HK-2 (cell line): ENCODE data around the gene RTN3.
"Not testable (repeated sequence)": the region's sequence is repeated elsewhere in the genome, so short reads cannot be mapped to it uniquely, and the experiment has no call there.

Experiments
- DNase-seq: peaks from one replicate; pipeline ENCODE4 v3.0.0-alpha.2; 2018; ENCODE audit not compliant: unreplicated experiment

RTN3 gene

DNA sequence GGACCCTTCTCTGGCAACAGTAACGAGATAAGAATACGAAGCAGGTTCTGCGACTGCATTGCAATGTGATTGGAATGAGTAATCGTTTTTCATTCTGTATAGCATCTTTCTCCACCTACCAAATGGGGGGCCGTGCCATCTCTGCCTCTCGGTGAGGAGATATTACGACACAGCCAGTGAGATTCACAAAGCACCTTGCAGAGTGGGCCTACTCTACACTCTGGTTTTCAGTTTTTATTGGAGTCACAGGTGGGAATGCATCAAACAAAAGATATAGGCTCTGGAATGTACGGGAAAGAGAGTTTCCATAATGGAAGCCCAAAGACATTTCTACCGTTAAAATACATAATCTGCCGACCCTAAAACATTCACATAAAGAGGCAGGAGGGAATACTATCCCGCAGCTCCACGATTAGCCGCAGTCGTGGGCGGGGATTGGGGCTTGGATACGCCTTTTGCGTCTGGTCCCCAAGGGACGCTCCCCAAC, 423 bp upstream of the RTN3 start:
- DNase-seq: peak; percentile 16

DNA sequence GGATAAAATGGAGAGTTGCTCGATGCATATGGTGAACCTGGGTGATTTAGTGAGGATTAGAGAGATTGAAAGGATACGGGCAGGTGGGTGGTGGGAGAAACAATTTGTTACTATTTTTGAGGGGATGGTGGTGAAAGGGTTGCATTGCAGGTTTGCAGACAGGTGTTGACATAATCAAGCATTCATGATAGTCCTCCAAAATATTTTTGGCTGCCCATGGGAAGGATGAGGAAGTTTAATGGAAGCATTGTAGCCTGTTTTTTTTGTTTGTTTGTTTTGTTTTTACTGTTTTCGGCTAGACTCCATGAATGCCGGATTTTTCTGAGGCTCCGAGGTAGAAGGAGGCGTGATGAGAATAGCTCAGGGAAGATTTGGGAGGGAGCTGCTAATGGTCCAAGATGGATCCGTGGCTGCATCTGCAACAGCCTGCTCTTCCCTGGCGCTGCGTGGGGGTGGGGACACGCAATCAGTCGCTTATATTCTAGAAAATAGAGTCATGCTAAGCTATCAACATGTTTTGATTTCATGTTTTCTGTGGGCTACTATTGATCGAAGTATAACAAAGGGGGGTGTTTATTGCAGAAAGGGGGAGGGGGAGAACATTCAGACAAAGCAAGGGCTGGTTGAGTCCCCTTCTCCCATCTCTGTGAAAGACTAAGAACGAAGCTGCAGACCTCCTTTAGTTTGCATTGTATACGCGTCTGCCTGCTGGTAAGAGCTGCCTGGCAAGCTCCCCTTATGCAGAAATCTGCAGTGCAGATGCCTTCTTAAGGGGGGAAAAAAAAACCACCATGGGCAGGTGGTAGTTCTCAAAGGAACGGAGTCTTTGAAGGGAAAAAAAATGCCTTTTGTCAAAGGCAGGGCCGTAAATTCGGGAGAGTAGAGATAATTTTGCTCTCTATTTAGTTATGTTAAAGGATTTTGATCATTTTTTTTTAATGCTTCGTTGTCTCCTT, 1.0 kb downstream of the RTN3 start:
- DNase-seq: no peak

- no peak for DNase-seq
Measured at GRCh38 chr11:63683133-63683991, 2.1 kb downstream of the RTN3 start.

DNA sequence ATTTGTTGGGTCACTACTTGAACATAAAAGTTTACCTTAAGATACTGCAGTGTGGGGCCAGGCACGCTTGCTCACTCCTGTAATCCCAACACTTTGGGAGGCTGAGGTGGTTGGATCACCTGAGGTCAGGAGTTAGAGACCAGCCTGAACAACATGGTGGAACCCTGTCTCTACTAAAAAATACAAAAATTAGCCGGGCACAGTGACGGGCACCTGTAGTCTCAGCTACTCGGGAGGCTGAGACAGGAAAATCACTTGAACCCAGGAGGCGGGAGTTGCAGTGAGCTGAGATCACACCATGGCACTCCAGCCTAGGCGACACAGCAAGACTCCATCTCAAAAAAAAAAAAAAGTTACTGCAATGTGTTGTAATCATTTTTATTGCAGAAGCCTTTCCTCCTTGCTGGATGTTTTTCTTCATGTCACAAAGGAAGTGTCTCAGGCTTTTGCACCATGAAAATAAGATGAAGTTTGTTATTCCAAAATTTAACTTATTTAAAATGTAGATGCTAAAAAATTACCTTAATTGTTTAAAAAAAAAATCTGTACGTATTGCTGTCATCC, 3.9 kb downstream of the RTN3 start:
- not testable (repeated sequence) for DNase-seq

- DNase-seq: no peak
Measured at GRCh38 chr11:63686926-63687325, 5.6 kb downstream of the RTN3 start.

DNA sequence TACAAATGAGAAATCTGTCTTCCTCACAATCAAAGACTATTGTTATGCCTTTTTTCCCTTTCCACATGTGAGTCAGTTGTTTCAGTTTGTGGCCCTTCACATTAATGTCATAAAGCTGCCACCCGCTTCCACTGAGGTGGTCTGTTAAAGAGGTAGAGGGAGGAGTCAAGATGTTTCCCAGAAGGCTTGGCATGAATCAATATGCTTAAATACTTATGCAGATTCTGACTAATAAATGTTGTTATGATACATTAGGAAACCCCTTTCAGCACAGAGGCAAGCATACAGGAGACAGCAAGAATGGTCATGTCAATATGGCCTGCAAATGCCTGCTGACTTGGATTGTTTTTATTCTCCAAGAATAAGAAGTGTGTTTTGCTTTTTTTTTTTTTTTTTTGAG, 6.5 kb downstream of the RTN3 start:
- no peak for DNase-seq

DNA sequence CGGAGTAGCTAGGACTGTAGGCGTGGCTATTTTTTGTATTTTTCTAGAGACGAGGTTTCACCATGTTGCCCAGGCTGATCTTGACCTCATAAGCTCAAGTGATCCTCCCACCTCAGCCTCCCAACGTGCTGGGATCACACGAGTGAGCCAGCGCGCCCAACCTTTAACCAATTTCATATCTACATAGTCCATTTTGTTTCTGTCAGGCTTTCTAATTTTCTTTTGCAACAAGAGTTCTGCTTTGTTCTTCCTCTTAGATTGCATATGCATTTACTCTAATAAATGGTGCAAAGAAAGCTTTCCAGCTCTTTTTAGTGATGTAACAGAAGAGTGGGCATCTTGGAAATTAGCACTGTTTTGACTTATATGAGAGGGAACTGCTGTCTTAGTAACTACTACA, 13.3 kb downstream of the RTN3 start:
- DNase-seq: no peak

- no peak for DNase-seq
Measured at GRCh38 chr11:63698976-63699733, 17.9 kb downstream of the RTN3 start.

GRCh38 chr11:63699896-63700295, 18.6 kb downstream of the RTN3 start:
- DNase-seq: no peak

DNA sequence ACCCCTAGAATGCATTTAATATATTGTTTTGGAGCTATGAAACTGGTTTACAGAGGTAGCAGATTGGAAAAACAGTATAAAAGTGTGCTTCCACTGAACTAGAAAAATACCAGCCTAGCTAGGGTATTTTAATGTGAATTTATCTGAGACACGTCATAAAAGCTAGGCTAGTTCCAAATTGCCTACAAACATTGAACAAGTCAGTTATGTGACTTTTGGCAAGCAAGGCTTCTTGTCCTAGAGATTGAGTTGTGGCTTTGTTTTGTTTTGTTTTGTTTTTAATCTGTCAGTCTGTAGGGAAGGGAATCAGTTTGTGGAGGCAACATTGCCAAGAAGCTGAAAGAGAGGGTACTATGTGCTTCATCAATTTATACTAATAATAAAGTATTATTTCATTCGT, 24.2 kb downstream of the RTN3 start:
- DNase-seq: no peak

- DNase-seq: no peak
Measured at GRCh38 chr11:63708764-63709163, 27.5 kb downstream of the RTN3 start.

- DNase-seq: no peak
Measured at GRCh38 chr11:63709336-63709884, 28.1 kb downstream of the RTN3 start.

- DNase-seq: no peak
Measured at GRCh38 chr11:63710476-63711217, 29.3 kb downstream of the RTN3 start.

- no peak for DNase-seq
Measured at GRCh38 chr11:63711838-63712237, 30.5 kb downstream of the RTN3 start.

DNA sequence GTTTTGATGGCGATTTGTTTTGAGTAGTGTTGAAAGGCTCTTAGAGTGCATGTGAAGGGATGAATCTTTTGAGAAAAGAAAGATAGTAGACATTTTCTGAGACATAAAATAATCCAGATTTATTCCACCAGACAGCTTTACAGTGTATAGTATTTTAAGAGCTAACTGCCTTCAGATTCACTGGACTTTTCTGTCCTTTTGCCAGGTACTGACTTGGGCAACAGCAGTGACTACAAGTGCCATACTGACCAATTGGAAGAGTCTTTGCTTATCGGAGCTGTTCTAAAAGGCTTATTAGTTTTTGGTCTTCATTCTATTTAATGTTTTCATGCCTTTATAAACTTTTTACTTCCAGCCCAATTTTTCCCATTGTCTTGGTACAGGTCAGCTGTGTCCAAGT, 32.5 kb downstream of the RTN3 start:
- DNase-seq: no peak

DNA sequence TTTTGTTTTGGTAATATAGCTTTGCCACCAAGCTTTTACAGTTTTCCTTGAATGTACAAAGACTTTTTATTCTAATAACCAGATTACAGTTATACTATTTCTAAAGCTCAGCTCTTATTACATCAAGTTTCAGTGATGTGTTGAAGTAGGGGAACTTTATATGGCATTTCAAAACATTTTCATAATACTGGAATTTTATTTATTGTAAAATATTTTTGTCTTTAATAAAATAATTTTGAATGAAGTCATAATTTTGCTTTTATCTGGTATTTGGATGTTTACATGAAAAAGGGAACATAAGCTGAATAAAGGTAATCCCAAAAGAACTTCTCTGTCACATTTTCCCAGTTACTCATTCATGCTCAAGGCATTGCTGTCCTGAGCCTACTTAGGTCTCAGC, 34.7 kb downstream of the RTN3 start:
- DNase-seq: no peak

- no peak for DNase-seq
Measured at GRCh38 chr11:63719001-63719400, 37.7 kb downstream of the RTN3 start.

DNA sequence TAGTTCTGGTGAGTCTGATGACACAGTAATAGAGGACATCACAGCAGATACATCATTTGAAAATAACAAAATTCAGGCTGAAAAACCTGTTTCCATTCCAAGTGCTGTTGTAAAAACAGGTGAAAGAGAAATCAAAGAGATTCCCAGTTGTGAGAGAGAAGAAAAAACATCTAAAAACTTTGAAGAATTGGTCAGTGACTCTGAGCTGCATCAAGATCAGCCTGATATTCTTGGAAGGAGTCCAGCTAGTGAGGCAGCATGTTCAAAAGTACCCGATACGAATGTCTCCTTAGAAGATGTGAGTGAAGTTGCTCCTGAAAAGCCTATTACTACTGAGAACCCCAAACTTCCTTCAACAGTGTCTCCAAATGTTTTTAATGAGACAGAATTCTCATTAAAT, 38.7 kb downstream of the RTN3 start:
- DNase-seq: no peak

GRCh38 chr11:63720611-63721010, 39.3 kb downstream of the RTN3 start:
- DNase-seq: no peak

DNA sequence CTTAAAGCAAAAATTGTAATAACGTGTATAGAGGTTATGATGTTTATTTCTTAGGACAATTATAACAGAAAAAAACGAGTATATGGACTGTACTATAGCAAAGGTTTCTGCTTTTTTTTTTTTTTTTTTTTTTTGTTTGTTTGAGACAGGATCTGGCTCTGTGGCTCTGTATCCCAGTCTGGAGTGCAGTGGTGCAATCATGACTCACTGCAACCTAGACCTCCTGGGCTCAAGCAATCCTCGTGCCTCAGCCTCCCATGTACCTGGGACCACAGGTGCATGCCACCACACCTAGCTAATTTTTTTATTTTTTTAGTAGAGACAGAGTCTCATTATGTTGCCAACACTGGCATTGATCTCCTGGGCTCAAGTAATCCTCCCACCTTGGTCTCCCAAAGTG, 48.0 kb downstream of the RTN3 start:
- no peak for DNase-seq

GRCh38 chr11:63736864-63737263, 55.6 kb downstream of the RTN3 start:
- no peak for DNase-seq
